Thoracic aorta (tissue), 2 donors: ENCODE measurements around the gene SMC3. TPM values are rescaled to one million over a fixed set of nuclear protein-coding genes. Genes with fewer than 3 reads are reported as not detected.
"Not testable (repeated sequence)": the region's sequence is repeated elsewhere in the genome, so short reads cannot be mapped to it uniquely, and the experiment has no call there.

Source experiments
- ATAC-seq: fragments of 150-250 bp; one replicate; pipeline ENCODE4 v1.8.0; 2017; ENCODE audit warnings: low read depth; ENCODE audit not compliant: insufficient number of reproducible peaks, low FRiP score
- DNase-seq: peaks from one replicate; pipeline ENCODE4 v3.0.0-alpha.2; 2020; ENCODE audit warnings: low spot score
- H3K27ac ChIP-seq, 2 donors: fragments of 200-600 bp; sonication (generic); 1 replicate in 1 of 2; 2 replicates in 1 of 2; pipeline ENCODE4 v1.5.1; 2016; ENCODE audit warnings: mild to moderate bottlenecking in 2 of 2, moderate library complexity in 2 of 2
- H3K27me3 ChIP-seq: fragments of 200-600 bp; sonication (generic); replicated peaks from 2 replicates; pipeline ENCODE4 v1.6.0; 2016; ENCODE audit warnings: mild to moderate bottlenecking; ENCODE audit not compliant: insufficient read depth
- H3K36me3 ChIP-seq: fragments of 200-600 bp; sonication (generic); one replicate; pipeline ENCODE4 v1.5.1; 2016
- H3K4me1 ChIP-seq, 2 donors: fragments of 200-600 bp; sonication (generic); 1 replicate in 1 of 2; 2 replicates in 1 of 2; pipeline versions ENCODE4 v1.5.1 to v1.6.0; 2016; ENCODE audit warnings: low read depth in 2 of 2, mild to moderate bottlenecking in 1 of 2; ENCODE audit not compliant: control insufficient read depth in 1 of 2
- H3K4me3 ChIP-seq: fragments of 200-600 bp; sonication (generic); 2 replicates; pipeline ENCODE4 v1.5.1; 2016; ENCODE audit warnings: mild to moderate bottlenecking
- H3K9me3 ChIP-seq: fragments of 200-600 bp; sonication (generic); 2 replicates; pipeline ENCODE4 v1.5.1; 2016
- CTCF ChIP-seq: fragments of 200-600 bp; sonication (generic); IDR thresholded peaks from one replicate; pipeline ENCODE4 v1.5.1; 2019; ENCODE audit warnings: antibody characterized with exemption
- total RNA-seq, 2 donors: library from RNA; depleted of rRNA; stranded (reverse); fragments of >200 nt; gene quantifications; one replicate each; pipeline versions ENCODE4 v1.1.0 to v1.2.3, GENCODE V29; 2016

Gene SMC3
- total RNA-seq, 2 donors from 2014 or later: 19.8 to 32.7 TPM

- DNase-seq: no peak
- peaks cover 3 to 4% of the 10 kb centered on the region in 2 donors for H3K4me1 ChIP-seq
- no peak overlapping the region for H3K27ac ChIP-seq
- no peak for ATAC-seq
- H3K27me3 ChIP-seq: no peaks in the 10 kb centered on the region
- TF ChIP-seq CTCF: no peak
- no peaks in the 10 kb centered on the region for H3K9me3 ChIP-seq
- H3K4me3 ChIP-seq: no peak overlapping the region
- no peaks in the 10 kb centered on the region for H3K36me3 ChIP-seq
These were observed 41.9 kb upstream of the SMC3 start for GRCh38 chr10:110525349-110526260.

GRCh38 chr10:110527731-110528171, 39.7 kb upstream of the SMC3 start:
- TF ChIP-seq CTCF: no peak
- Histone ChIP-seq H3K27ac (no peak overlapping the region), H3K4me3 (no peak overlapping the region), H3K36me3 (no peaks in the 10 kb centered on the region), H3K27me3 (no peaks in the 10 kb centered on the region), H3K9me3 (no peaks in the 10 kb centered on the region), H3K4me1 (peaks cover 3 to 4% of the 10 kb centered on the region in 2 donors)
- no peak for DNase-seq
- ATAC-seq: no peak

- Histone ChIP-seq H3K27me3 (no peaks in the 10 kb centered on the region), H3K4me1 (peaks cover 3 to 4% of the 10 kb centered on the region in 2 donors), H3K4me3 (no peak overlapping the region), H3K9me3 (no peaks in the 10 kb centered on the region), H3K36me3 (no peaks in the 10 kb centered on the region), H3K27ac (no peak overlapping the region)
- ATAC-seq (no peak), DNase-seq (no peak)
- no peak for TF ChIP-seq CTCF
These were observed 39.1 kb upstream of the SMC3 start for GRCh38 chr10:110528224-110528996.

DNA sequence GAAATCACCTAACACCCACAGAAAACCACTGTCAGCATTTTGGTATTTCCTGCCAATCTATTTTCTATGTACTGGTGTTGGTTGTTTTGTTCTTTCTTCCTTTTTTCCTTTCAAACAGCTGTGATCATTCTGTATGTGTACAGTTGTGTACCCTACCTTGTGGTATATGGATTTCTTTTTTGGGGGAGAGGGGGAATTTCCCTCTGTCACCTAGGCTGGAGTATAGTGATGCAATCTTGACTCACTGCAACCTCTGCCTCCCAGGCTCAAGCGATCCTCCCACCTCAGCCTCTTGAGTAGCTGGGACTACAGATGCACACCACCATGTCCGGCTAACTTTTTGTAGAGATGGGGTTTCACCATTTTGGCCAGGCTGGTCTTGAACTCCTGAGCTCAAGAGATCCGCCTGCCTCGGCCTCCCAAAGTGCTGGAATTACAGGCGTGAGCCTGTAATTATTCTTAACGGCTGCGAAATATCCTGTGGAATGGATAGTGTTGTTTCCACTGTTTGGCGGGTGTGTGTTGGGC, 38.4 kb upstream of the SMC3 start:
- not testable (repeated sequence) for H3K27me3 ChIP-seq, H3K9me3 ChIP-seq, DNase-seq, H3K4me3 ChIP-seq, H3K4me1 ChIP-seq, ATAC-seq, H3K36me3 ChIP-seq, H3K27ac ChIP-seq

GRCh38 chr10:110529596-110530011, 37.9 kb upstream of the SMC3 start:
- H3K4me3 ChIP-seq: no peak overlapping the region

More at GRCh38 chr10:110529596-110530011, 37.9 kb upstream of the SMC3 start:
- Histone ChIP-seq H3K4me1 (peaks cover 3 to 4% of the 10 kb centered on the region in 2 donors), H3K27me3 (no peaks in the 10 kb centered on the region), H3K36me3 (no peaks in the 10 kb centered on the region), H3K27ac (no peak overlapping the region), H3K9me3 (no peaks in the 10 kb centered on the region)
- ATAC-seq (no peak), DNase-seq (no peak)
- TF ChIP-seq CTCF: no peak
